Measurements from ENCODE around the gene WWC1.

- TF ChIP-seq CTCF (IDR thresholded peaks at IDR 0.05) (no peak), POLR2AphosphoS5 (IDR thresholded peaks at IDR 0.05; ENCODE audit: insufficient read depth in 1 of 2, low read depth in 1 of 2) (no peak)
Measured at GRCh38 chr5:168334280-168334679, 42.8 kb downstream of the WWC1 start.

Data from vagina (tissue), 2 donors.